HepG2 (cell line): ENCODE data around the gene CNDP1. TPM values are rescaled to one million over a fixed set of nuclear protein-coding genes. Genes with fewer than 3 reads are reported as not detected.

Source experiments
- ATAC-seq: fragments of 200-7000 bp; cut with Tn5 transposase; 3 replicates; pipeline ENCODE4 v1.9.1; 2020; ENCODE audit warnings: mild to moderate bottlenecking, moderate library complexity
- BruUV-seq: library from RNA; stranded (reverse); fragments of 400-500 nt; replicated peaks from 2 replicates; lab custom pipeline; 2021; lab: Mats Ljungman, UMichigan
- CTCF ChIA-PET: fragments of 300-600 bp; formaldehyde crosslinking; extraction: SDS; loops from one replicate; lab custom pipeline; 2021; ENCODE audit warnings: low total read pairs, inconsistent platforms, low intra/inter-chr PET ratio; lab: Yijun Ruan, JAX
- POLR2A ChIA-PET: fragments of 350-600 bp; sonication (Branson Sonifier 250); formaldehyde crosslinking; loops from one replicate; lab custom pipeline; 2020; ENCODE audit warnings: antibody characterized with exemption, inconsistent platforms; lab: Yijun Ruan, JAX
- DNase-seq: peaks from one replicate; pipeline ENCODE4 v3.0.0-alpha.2; 2015; ENCODE audit warnings: low spot score
- FAIRE-seq: peaks from 3 replicates; lab custom pipeline; 2011; peaks lifted over from hg19 to GRCh38; lab: Jason Lieb, UNC
- H2AFZ ChIP-seq: one replicate; pipeline ENCODE4 v1.6.1; 2011; ENCODE audit warnings: low read length, inconsistent platforms
- H3K27ac ChIP-seq: fragments of 300-600 bp; 3 replicates; pipeline ENCODE4 v1.8.0; 2011; ENCODE audit warnings: mixed run types, mild to moderate bottlenecking, mixed read lengths, low read length, inconsistent platforms; ENCODE audit not compliant: insufficient read depth; ENCODE audit errors: extremely low read length
- H3K27me3 ChIP-seq, 2 experiments: fragments of 200-600 bp in 1 of 2; 2 replicates in 1 of 2; 3 replicates in 1 of 2; pipeline versions ENCODE4 v1.6.0 to v1.8.0; 2011; ENCODE audit warnings: low read length in 2 of 2, mild to moderate bottlenecking in 2 of 2, moderate library complexity in 2 of 2, inconsistent platforms in 1 of 2; ENCODE audit not compliant: insufficient read depth in 2 of 2, control insufficient read depth in 1 of 2
- H3K36me3 ChIP-seq, 2 experiments: fragments of 200-600 bp in 1 of 2; replicated peaks in 1 of 2; 2 replicates in 1 of 2; 3 replicates in 1 of 2; pipeline versions ENCODE4 v1.5.1 to v1.8.0; 2011; ENCODE audit warnings: low read length in 2 of 2, inconsistent platforms in 1 of 2; ENCODE audit not compliant: insufficient read depth in 2 of 2, control insufficient read depth in 1 of 2
- H3K4me1 ChIP-seq: 2 replicates; pipeline ENCODE4 v1.5.1; 2012; ENCODE audit warnings: low read length, inconsistent platforms; ENCODE audit not compliant: insufficient read depth
- H3K4me2 ChIP-seq: 2 replicates; pipeline ENCODE4 v1.6.0; 2011; ENCODE audit warnings: low read depth, low read length, inconsistent platforms
- H3K4me3 ChIP-seq, 3 experiments: fragments of 200-600 bp in 1 of 3; sonication (generic), shearing (Covaris generic) in 1 of 3; replicated peaks in 1 of 3; 2 replicates each; pipeline ENCODE4 v1.5.1; 2011 to 2016; ENCODE audit warnings: low read length in 3 of 3, inconsistent platforms in 2 of 3, low read depth in 2 of 3, mild to moderate bottlenecking in 2 of 3, control low read depth in 1 of 3, mixed read lengths in 1 of 3; ENCODE audit not compliant: insufficient read depth in 1 of 3
- H3K79me2 ChIP-seq: one replicate; pipeline ENCODE4 v1.6.1; 2011; ENCODE audit warnings: low read length, inconsistent platforms; ENCODE audit not compliant: insufficient read depth
- H3K9ac ChIP-seq: 2 replicates; pipeline ENCODE4 v1.6.0; 2011; ENCODE audit warnings: mild to moderate bottlenecking, low read depth, low read length, inconsistent platforms; ENCODE audit not compliant: insufficient read depth
- H3K9me3 ChIP-seq: 2 replicates; pipeline ENCODE4 v1.5.1; 2012; ENCODE audit warnings: mild to moderate bottlenecking, low read length
- H4K20me1 ChIP-seq: 2 replicates; pipeline ENCODE4 v1.6.0; 2011; ENCODE audit warnings: inconsistent platforms, mild to moderate bottlenecking, low read length, moderate library complexity; ENCODE audit not compliant: insufficient read depth
- MAFF ChIP-seq: IDR thresholded peaks from 2 replicates; pipeline ENCODE4 v1.6.1; 2011; ENCODE audit warnings: low read depth, low read length, improper control_type of control experiment
- MAFK ChIP-seq, 2 experiments: IDR thresholded peaks in 1 of 2; conservative IDR thresholded peaks in 1 of 2; 2 replicates each; pipeline ENCODE4 v1.6.1; 2011; ENCODE audit warnings: improper control_type of control experiment in 2 of 2, low read length in 2 of 2
- ZNF83 ChIP-seq: sonication (generic); formaldehyde crosslinking; IDR thresholded peaks from 2 replicates; pipeline ENCODE4 v1.4.0; 2020; ENCODE audit warnings: missing genetic modification reagents, mild to moderate bottlenecking, borderline replicate concordance
- WGBS: methylation state at CpG from one replicate; pipeline ENCODE4 v1.1.6; 2017; ENCODE audit warnings: low lambda C conversion rate; 5-methylcytosine and 5-hydroxymethylcytosine counted together
- in situ Hi-C: cut with HindIII; loops from 2 replicates; pipeline ENCODE4 v1.10.0; 2017; ENCODE audit warnings: low pct_unique_long_range_greater_than_20kb; ENCODE audit not compliant: extremely low pct_ligation_motif_present
- intact Hi-C: fragments of 100-400 bp; cut with micrococcal nuclease; formaldehyde crosslinking; loops from one replicate; pipeline ENCODE4 v1.10.0; 2022; ENCODE audit not compliant: unreplicated experiment
- polyA plus RNA-seq, 8 experiments: library from polyadenylated mRNA; depleted of rRNA in 3 of 8; stranded (reverse) in 7 of 8; unstranded in 1 of 8; fragments of >200 nt; fragmentation: Illumina TruSeq in 4 of 8; extraction: Trizol in 4 of 8; gene quantifications; 2 replicates each; pipeline versions ENCODE4 v1.2.1 to v1.2.3, GENCODE V29; 2011 to 2016; ENCODE audit warnings: low read depth in 4 of 8, missing spikeins in 1 of 8, mixed read lengths in 1 of 8; ENCODE audit not compliant: insufficient read depth in 1 of 8
- total RNA-seq, 5 experiments: library from RNA; depleted of rRNA; stranded (reverse); fragments of >200 nt; fragmentation: Illumina TruSeq; extraction: Trizol; gene quantifications; 2 replicates each; pipeline ENCODE4 v1.2.3, GENCODE V29; 2016; ENCODE audit warnings: low read depth in 1 of 5
- TF ChIP-seq, protein P1 (sequence below): sonication (generic); formaldehyde crosslinking; IDR thresholded peaks from 2 replicates; pipeline ENCODE4 v1.8.0; 2022; ENCODE audit warnings: mild to moderate bottlenecking, missing genetic modification reagents, borderline replicate concordance

The CNDP1 gene
- total and polyA plus RNA-seq, 2 of the 13 experiments (the other 11 are each of a cell fraction or from before 2014, with no cell fraction given): 0.01 TPM; not detected in 1

DNA sequence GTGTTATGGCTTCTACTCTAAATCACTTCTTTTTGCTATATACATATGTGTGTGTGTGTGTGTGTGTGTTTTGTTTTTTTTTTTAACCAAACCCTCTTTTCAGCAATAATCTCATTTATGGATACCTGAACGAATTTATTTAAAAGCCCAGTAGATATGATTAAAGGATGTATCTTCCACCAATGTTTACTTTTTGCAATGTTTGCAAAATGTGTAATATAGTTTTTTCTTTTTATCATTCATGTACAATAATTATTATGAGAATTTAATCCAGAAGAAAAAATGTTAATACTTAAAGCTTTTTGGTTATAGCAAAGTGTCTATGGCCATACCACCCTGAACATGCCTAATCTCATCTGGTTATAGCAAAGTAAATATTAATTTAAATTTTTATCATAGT, 39.8 kb upstream of the CNDP1 start:
- no peaks in the 10 kb centered on the region; a peak in 2 of 5 replicates for H3K27me3 ChIP-seq
- no peak overlapping the region for H3K4me3 ChIP-seq
- H3K79me2 ChIP-seq: peaks cover 28% of the 10 kb centered on the region
- H3K9me3 ChIP-seq: peaks cover 11% of the 10 kb centered on the region
- H3K4me1 ChIP-seq: peaks cover 33% of the 10 kb centered on the region
- in situ Hi-C loops (loop anchor here (25.0 kb wide), 1 partner anchor 307 kb away; no protein-coding TSS in a partner anchor), intact Hi-C loops (no loop called here)
- ChIA-PET POLR2A (interaction anchor here (3.2 kb wide), 1 partner anchor 48 kb away, joined by 59 read pairs; no protein-coding TSS in a partner anchor), CTCF (interaction anchor here (0.7 to 2.6 kb wide), 2 partner anchors 142 to 298 kb away, joined by 3 to 41 read pairs; no protein-coding TSS in a partner anchor)
- no peak overlapping the region for H3K4me2 ChIP-seq
- DNase-seq (no peak), FAIRE-seq (no peak), ATAC-seq (no peak)
- H4K20me1 ChIP-seq: peaks cover 4% of the 10 kb centered on the region; the same call in 1 of the 2 replicates
- H3K36me3 ChIP-seq: no peaks in the 10 kb centered on the region; a peak in 2 of 5 replicates
- no peak overlapping the region for H3K27ac ChIP-seq
- TF ChIP-seq MAFK (conservative IDR thresholded peaks at IDR 0.05 in 1 of 2, IDR thresholded peaks at IDR 0.05 in 1 of 2; ENCODE audit: low read length in 2 of 2) (peak; percentile 52 to 64), ZNF83 (CRISPR knock-in tag) (no peak), MAFF (peak; percentile 60; the same call in 1 of the 2 replicates)
- TF ChIP-seq, protein P1, sequence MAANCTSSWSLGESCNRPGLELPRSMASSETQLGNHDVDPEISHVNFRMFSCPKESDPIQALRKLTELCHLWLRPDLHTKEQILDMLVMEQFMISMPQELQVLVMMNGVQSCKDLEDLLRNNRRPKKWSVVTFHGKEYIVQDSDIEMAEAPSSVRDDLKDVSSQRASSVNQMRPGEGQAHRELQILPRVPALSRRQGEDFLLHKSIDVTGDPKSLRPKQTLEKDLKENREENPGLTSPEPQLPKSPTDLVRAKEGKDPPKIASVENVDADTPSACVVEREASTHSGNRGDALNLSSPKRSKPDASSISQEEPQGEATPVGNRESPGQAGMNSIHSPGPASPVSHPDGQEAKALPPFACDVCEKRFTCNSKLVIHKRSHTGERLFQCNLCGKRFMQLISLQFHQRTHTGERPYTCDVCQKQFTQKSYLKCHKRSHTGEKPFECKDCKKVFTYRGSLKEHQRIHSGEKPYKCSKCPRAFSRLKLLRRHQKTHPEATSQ (CRISPR knock-in tag): no peak
- no peak overlapping the region for H2AFZ ChIP-seq
- H3K9ac ChIP-seq: no peak overlapping the region
- 15% methylated on average over 1 of the region's 1 CpG for WGBS
- BruUV-seq: no TSS peak
